HG03280 (cell line): Measurements from ENCODE around the gene UTP11.

Experiments
- ATAC-seq: cut with Tn5 transposase; IDR thresholded peaks from one replicate; pipeline ENCODE4 v1.9.1; 2021; ENCODE audit warnings: mild to moderate bottlenecking, moderate library complexity; ENCODE audit not compliant: unreplicated experiment

Gene UTP11

GRCh38 chr1:38045401-38046332 is 33.1 kb downstream of the UTP11 start:
- ATAC-seq, result peak; percentile 6

- ATAC-seq, result peak; percentile 18
These were observed 33.9 kb downstream of the UTP11 start, which contains the start of gene POU3F1 for GRCh38 chr1:38046333-38046883. Gene POU3F1 (minus strand): TSS chr1:38046793. CDS start chr1:38046743, 50 bp downstream.

- ATAC-seq, result peak; percentile 48
These were observed 34.5 kb downstream of the UTP11 start for GRCh38 chr1:38046884-38047602.

- ATAC-seq, result no peak
These were observed 35.1 kb downstream of the UTP11 start for GRCh38 chr1:38047603-38048141.

- no peak for ATAC-seq
These were observed 38.0 kb downstream of the UTP11 start for GRCh38 chr1:38050397-38051078.

- ATAC-seq, result no peak
These were observed 38.6 kb downstream of the UTP11 start for GRCh38 chr1:38051079-38051543.

GRCh38 chr1:38052750-38053415 is 40.3 kb downstream of the UTP11 start:
- no peak for ATAC-seq

GRCh38 chr1:38053416-38054091 is 41.0 kb downstream of the UTP11 start:
- ATAC-seq, result no peak

- no peak for ATAC-seq
These were observed 42.9 kb downstream of the UTP11 start for GRCh38 chr1:38055398-38055797.

GRCh38 chr1:38055965-38056364 is 43.4 kb downstream of the UTP11 start:
- no peak for ATAC-seq

- ATAC-seq, result no peak
These were observed 47.2 kb downstream of the UTP11 start for GRCh38 chr1:38059635-38060250.

- no peak for ATAC-seq
These were observed 48.0 kb downstream of the UTP11 start for GRCh38 chr1:38060498-38060897.

- no peak for ATAC-seq
These were observed 48.8 kb downstream of the UTP11 start for GRCh38 chr1:38061290-38061689.

GRCh38 chr1:38061883-38062328 is 49.4 kb downstream of the UTP11 start:
- peak; percentile 48 for ATAC-seq

- no peak for ATAC-seq
These were observed 50.1 kb downstream of the UTP11 start for GRCh38 chr1:38062361-38063288.

- ATAC-seq, result no peak
These were observed 51.1 kb downstream of the UTP11 start for GRCh38 chr1:38063616-38064015.

- no peak for ATAC-seq
These were observed 51.8 kb downstream of the UTP11 start for GRCh38 chr1:38064197-38064903.
